A549 (cell line): Measurements from ENCODE around the gene HSPB1. TPM values are rescaled to one million over a fixed set of nuclear protein-coding genes. Genes with fewer than 3 reads are reported as not detected.

Experiments
- ATAC-seq, 2 experiments: fragments of 200-7000 bp in 1 of 2; fragments of >200 bp in 1 of 2; cut with Nextera tagmentation in 1 of 2; cut with Tn5 transposase in 1 of 2; 3 replicates each; pipeline versions ENCODE4 v1.8.0 to v1.9.1; 2018 to 2020; ENCODE audit warnings: mild to moderate bottlenecking in 1 of 2, moderate library complexity in 1 of 2
- CTCF ChIA-PET: fragments of 300-600 bp; sonication (Branson Sonifier 250); formaldehyde crosslinking; extraction: SDS; loops from one replicate; lab custom pipeline; 2021; ENCODE audit warnings: antibody characterized with exemption, inconsistent platforms; lab: Yijun Ruan, JAX
- POLR2A ChIA-PET: fragments of 350-600 bp; formaldehyde crosslinking; extraction: SDS; loops from one replicate; lab custom pipeline; 2021; ENCODE audit warnings: antibody characterized with exemption, inconsistent platforms; lab: Yijun Ruan, JAX
- DNase-seq, 2 experiments: peaks; one replicate each; pipeline versions ENCODE4 v3.0.0 to v3.0.0-alpha.2; 2011 to 2016; ENCODE audit warnings: low read depth in 1 of 2, low spot score in 1 of 2
- FAIRE-seq: peaks from 2 replicates; lab custom pipeline; 2011; peaks lifted over from hg19 to GRCh38; lab: Jason Lieb, UNC
- H3K27ac ChIP-seq, 2 experiments: fragments of >200 bp; sonication (Bioruptor Twin); formaldehyde crosslinking; 3 replicates each; pipeline ENCODE4 v1.5.1; 2016 to 2017
- H3K4me1 ChIP-seq: fragments of >200 bp; sonication (Bioruptor Twin); formaldehyde crosslinking; 3 replicates; pipeline ENCODE4 v1.6.1; 2016
- H3K4me2 ChIP-seq: fragments of >200 bp; sonication (Bioruptor Twin); formaldehyde crosslinking; 3 replicates; pipeline ENCODE4 v1.6.1; 2016
- H3K4me3 ChIP-seq: fragments of >200 bp; sonication (Bioruptor Twin); formaldehyde crosslinking; 3 replicates; pipeline ENCODE4 v1.5.1; 2016
- H3K9me3 ChIP-seq: fragments of >200 bp; sonication (Bioruptor Twin); formaldehyde crosslinking; 3 replicates; pipeline ENCODE4 v1.6.1; 2016
- CBX8 ChIP-seq: fragments of 200-600 bp; sonication (generic); IDR thresholded peaks from 2 replicates; pipeline ENCODE4 v1.6.1; 2016
- CEBPB ChIP-seq, 2 experiments: fragments of >200 bp in 1 of 2; sonication (Bioruptor Twin) in 1 of 2; formaldehyde crosslinking in 1 of 2; IDR thresholded peaks; 2 replicates each; pipeline ENCODE4 v1.6.1; 2012 to 2016
- CHD2 ChIP-seq: fragments of 150-350 bp; IDR thresholded peaks from 2 replicates; pipeline ENCODE4 v1.6.1; 2014; ENCODE audit warnings: low read length; ENCODE audit not compliant: partially characterized antibody
- E2F6 ChIP-seq: IDR thresholded peaks from 2 replicates; pipeline ENCODE4 v1.6.1; 2012; ENCODE audit warnings: low read depth, borderline replicate concordance
- EP300 ChIP-seq, 2 experiments: fragments of >200 bp; sonication (Bioruptor Twin); formaldehyde crosslinking; IDR thresholded peaks; 2 replicates in 1 of 2; 3 replicates in 1 of 2; pipeline ENCODE4 v1.6.1; 2016 to 2017
- FOSB ChIP-seq: fragments of 250-450 bp; sonication (Bioruptor Pico); IDR thresholded peaks from 2 replicates; pipeline ENCODE4 v1.5.0; 2020; ENCODE audit warnings: mild to moderate bottlenecking, moderate library complexity
- FOSL2 ChIP-seq, 2 experiments: fragments of 450-650 bp in 1 of 2; fragments of >200 bp in 1 of 2; sonication (Bioruptor Twin) in 1 of 2; formaldehyde crosslinking; IDR thresholded peaks; 2 replicates each; pipeline versions ENCODE4 v1.5.0 to v1.6.1; 2016 to 2020; ENCODE audit warnings: mild to moderate bottlenecking in 1 of 2, moderate library complexity in 1 of 2
- GATA3 ChIP-seq: IDR thresholded peaks from 2 replicates; pipeline ENCODE4 v1.6.1; 2012; ENCODE audit warnings: borderline replicate concordance
- HDAC2 ChIP-seq: fragments of 200-600 bp; sonication (generic); IDR thresholded peaks from 2 replicates; pipeline ENCODE4 v1.6.1; 2016
- HMGXB4 ChIP-seq: fragments of 250-450 bp; sonication (Bioruptor Pico); IDR thresholded peaks from 2 replicates; pipeline ENCODE4 v1.5.0; 2021; ENCODE audit warnings: mild to moderate bottlenecking, moderate library complexity, borderline replicate concordance
- HOXA7 ChIP-seq: fragments of 250-450 bp; sonication (Bioruptor Pico); IDR thresholded peaks from 2 replicates; pipeline ENCODE4 v1.5.0; 2020; ENCODE audit warnings: mild to moderate bottlenecking, moderate library complexity
- HOXB5 ChIP-seq: fragments of 250-450 bp; sonication (Bioruptor Pico); IDR thresholded peaks from 2 replicates; pipeline ENCODE4 v1.5.0; 2020; ENCODE audit warnings: mild to moderate bottlenecking, moderate library complexity
- KDM1A ChIP-seq: fragments of 200-600 bp; sonication (generic); IDR thresholded peaks from 2 replicates; pipeline ENCODE4 v1.6.1; 2016; ENCODE audit warnings: low read depth, mild to moderate bottlenecking
- MAX ChIP-seq: IDR thresholded peaks from 2 replicates; pipeline ENCODE4 v1.6.1; 2012
- RARB ChIP-seq: fragments of 250-450 bp; sonication (Bioruptor Pico); IDR thresholded peaks from 2 replicates; pipeline ENCODE4 v1.8.0; 2021; ENCODE audit warnings: mild to moderate bottlenecking, moderate library complexity
- RCOR1 ChIP-seq: fragments of 150-350 bp; IDR thresholded peaks from 2 replicates; pipeline ENCODE4 v1.6.1; 2014; ENCODE audit warnings: antibody characterized with exemption, low read length, low read depth
- REST ChIP-seq: fragments of 200-600 bp; sonication (generic); IDR thresholded peaks from 2 replicates; pipeline ENCODE4 v1.6.1; 2016; ENCODE audit warnings: antibody characterized with exemption, mild to moderate bottlenecking, moderate library complexity
- ZNF302 ChIP-seq: fragments of 250-450 bp; sonication (Bioruptor Pico); IDR thresholded peaks from 2 replicates; pipeline ENCODE4 v1.9.0; 2021; ENCODE audit warnings: inconsistent platforms, mild to moderate bottlenecking, moderate library complexity
- WGBS: methylation state at CpG from one replicate; pipeline ENCODE4 v1.1.6; 2017; ENCODE audit errors: missing lambda C conversion rate; 5-methylcytosine and 5-hydroxymethylcytosine counted together
- polyA plus RNA-seq, 4 experiments: library from polyadenylated mRNA; depleted of rRNA in 3 of 4; stranded (reverse); fragments of >200 nt; fragmentation: RNase III in 1 of 4; extraction: RNeasy Plus Mini Kit Qiagen cat#74134 plus additional on column Dnase treatment in 1 of 4; gene quantifications; 2 replicates in 3 of 4; 3 replicates in 1 of 4; pipeline ENCODE4 v1.2.3, GENCODE V29; 2011 to 2017

Gene HSPB1
- polyA plus RNA-seq, 2 of the 4 experiments (the other 2 are of a cell fraction), result 209 to 620 TPM

GRCh38 chr7:76272851-76273497, 29.5 kb upstream of the HSPB1 start:
- POLR2A ChIA-PET, result no interaction called here

GRCh38 chr7:76273503-76273902, 29.0 kb upstream of the HSPB1 start:
- no peak for ATAC-seq
- WGBS, result 80% methylated on average over 5 of the region's 5 CpGs
- peaks cover 4% of the 10 kb centered on the region; the same call in 2 of the 3 replicates for H3K4me1 ChIP-seq

More at GRCh38 chr7:76272851-76273497, 29.5 kb upstream of the HSPB1 start:
- ATAC-seq, result peak in 1 of 2 experiments; percentile 21; a peak in 1 of 6 replicates
- Histone ChIP-seq H3K4me2 (no peak overlapping the region), H3K27ac (peak overlapping the region in 1 of 2 experiments; percentile 18; a peak in 1 of 6 replicates), H3K9me3 (no peaks in the 10 kb centered on the region), H3K4me1 (peaks cover 7% of the 10 kb centered on the region; the same call in 2 of the 3 replicates), H3K4me3 (no peak overlapping the region)
- TF ChIP-seq E2F6, result no peak
- TF ChIP-seq HOXA7, result no peak
- no peak for TF ChIP-seq RARB
- TF ChIP-seq HMGXB4 (CRISPR knock-in tag), result no peak
- TF ChIP-seq ZNF302 (CRISPR knock-in tag), result no peak
- TF ChIP-seq EP300 (IDR thresholded peaks at IDR 0.05), result no peak
- TF ChIP-seq FOSB (CRISPR knock-in tag), result no peak
- TF ChIP-seq RCOR1, result no peak
- TF ChIP-seq CBX8, result no peak
- no peak for TF ChIP-seq FOSL2 (IDR thresholded peaks at IDR 0.05)
- TF ChIP-seq FOSL2 (CRISPR knock-in tag; IDR thresholded peaks at IDR 0.05), result no peak
- TF ChIP-seq CHD2, result no peak
- TF ChIP-seq HOXB5 (CRISPR knock-in tag), result no peak
- TF ChIP-seq HDAC2, result no peak
- TF ChIP-seq KDM1A, result no peak
- 35% methylated on average over 7 of the region's 7 CpGs for WGBS
- CTCF ChIA-PET, result interaction anchor here (1.2 to 2.8 kb wide), 5 partner anchors 10 to 95 kb away, joined by 3 to 12 read pairs (median 11); no protein-coding TSS in a partner anchor
- no peak for DNase-seq
- no peak for FAIRE-seq

GRCh38 chr7:76278540-76278939, 23.9 kb upstream of the HSPB1 start:
- 90% methylated on average over 1 of the region's 1 CpG for WGBS
- Histone ChIP-seq H3K27ac (no peak overlapping the region), H3K9me3 (no peaks in the 10 kb centered on the region), H3K4me3 (no peak overlapping the region), H3K4me2 (no peak overlapping the region), H3K4me1 (peaks cover 11% of the 10 kb centered on the region)
- peak in 1 of 2 experiments; percentile 74; a peak in 3 of 6 replicates for ATAC-seq
- CTCF ChIA-PET, result interaction anchor here (0.6 to 32.9 kb wide), 6 partner anchors 8 to 100 kb away, joined by 3 to 764 read pairs (median 13); partner anchors contain the start of gene HSPB1
- TF ChIP-seq REST (no peak), CHD2 (no peak)
- no peak for FAIRE-seq
- DNase-seq, result peak in 1 of 2 experiments; percentile 70
- POLR2A ChIA-PET, result no interaction called here

More at GRCh38 chr7:76273503-76273902, 29.0 kb upstream of the HSPB1 start:
- H3K9me3 ChIP-seq, result no peaks in the 10 kb centered on the region
- H3K4me2 ChIP-seq, result no peak overlapping the region
- DNase-seq (no peak), FAIRE-seq (no peak)
- no peak overlapping the region for H3K4me3 ChIP-seq
- POLR2A ChIA-PET, result no interaction called here
- no peak overlapping the region for H3K27ac ChIP-seq
- CTCF ChIA-PET, result interaction anchor here (1.2 to 3.1 kb wide), 5 partner anchors 10 to 96 kb away, joined by 3 to 24 read pairs (median 12); no protein-coding TSS in a partner anchor
- TF ChIP-seq GATA3 (no peak), CEBPB (IDR thresholded peaks at IDR 0.05) (no peak), KDM1A (no peak), MAX (no peak)
